ENCODE measurements around the gene STK39.

The STK39 gene

GRCh38 chr2:168183308-168183997 is 63.9 kb downstream of the STK39 start:
- no peak for DNase-seq (ENCODE audit: low read depth)

- DNase-seq (ENCODE audit: low read depth) = no peak
Observed at GRCh38 chr2:168182550-168183249, 64.7 kb downstream of the STK39 start.

GRCh38 chr2:168181825-168182224 is 65.6 kb downstream of the STK39 start:
- no peak for DNase-seq (ENCODE audit: low read depth)

- no peak for DNase-seq (ENCODE audit: low read depth)
Observed at GRCh38 chr2:168180914-168181313, 66.5 kb downstream of the STK39 start.

- DNase-seq (ENCODE audit: low read depth) = no peak
Observed at GRCh38 chr2:168180483-168180882, 66.9 kb downstream of the STK39 start.

- no peak for DNase-seq (ENCODE audit: low read depth)
Observed at GRCh38 chr2:168179592-168179991, 67.8 kb downstream of the STK39 start.

GRCh38 chr2:168178520-168179324 is 68.7 kb downstream of the STK39 start:
- DNase-seq (ENCODE audit: low read depth) = no peak

- DNase-seq (ENCODE audit: low read depth) = no peak
Observed at GRCh38 chr2:168176402-168176801, 71.0 kb downstream of the STK39 start.

- DNase-seq (ENCODE audit: low read depth) = no peak
Observed at GRCh38 chr2:168175469-168175868, 71.9 kb downstream of the STK39 start.

GRCh38 chr2:168174756-168175155 is 72.6 kb downstream of the STK39 start:
- DNase-seq (ENCODE audit: low read depth) = no peak

- DNase-seq (ENCODE audit: low read depth) = no peak
Observed at GRCh38 chr2:168172071-168172470, 75.3 kb downstream of the STK39 start.

GRCh38 chr2:168171059-168171762 is 76.2 kb downstream of the STK39 start:
- DNase-seq (ENCODE audit: low read depth) = no peak

- peak; percentile 41 for DNase-seq (ENCODE audit: low read depth)
Observed at GRCh38 chr2:168169097-168169745, 78.2 kb downstream of the STK39 start.

- DNase-seq (ENCODE audit: low read depth) = no peak
Observed at GRCh38 chr2:168167511-168168263, 79.7 kb downstream of the STK39 start.

- peak; percentile 61 for DNase-seq (ENCODE audit: low read depth)
Observed at GRCh38 chr2:168166902-168167510, 80.4 kb downstream of the STK39 start.

- no peak for DNase-seq (ENCODE audit: low read depth)
Observed at GRCh38 chr2:168165985-168166901, 81.2 kb downstream of the STK39 start.

- DNase-seq (ENCODE audit: low read depth) = peak; percentile 68
Observed at GRCh38 chr2:168165397-168165796, 82.0 kb downstream of the STK39 start.

GRCh38 chr2:168160897-168161296 is 86.5 kb downstream of the STK39 start:
- DNase-seq (ENCODE audit: low read depth) = no peak
